GM12875 (cell line): ENCODE data around the gene KLRG1.

ENCODE experiments used
- H3K4me3 ChIP-seq: one replicate; pipeline ENCODE4 v1.5.1; 2011; ENCODE audit warnings: low read depth, low read length, control low read depth
- CTCF ChIP-seq: IDR thresholded peaks from 2 replicates; pipeline ENCODE4 v1.5.1; 2011; ENCODE audit warnings: low read depth, mild to moderate bottlenecking, control low read depth, inconsistent platforms, low read length, moderate library complexity, borderline replicate concordance; ENCODE audit not compliant: insufficient read depth

Gene KLRG1

GRCh38 chr12:8980137-8980536 is 9.2 kb upstream of the KLRG1 start:
- H3K4me3 ChIP-seq, result no peak overlapping the region
- TF ChIP-seq CTCF, result no peak

GRCh38 chr12:8985213-8985754 is 4.1 kb upstream of the KLRG1 start:
- TF ChIP-seq CTCF, result no peak
- H3K4me3 ChIP-seq, result no peak overlapping the region

GRCh38 chr12:8987163-8987562 is 2.2 kb upstream of the KLRG1 start:
- TF ChIP-seq CTCF, result no peak
- H3K4me3 ChIP-seq, result no peak overlapping the region

- no peak overlapping the region for H3K4me3 ChIP-seq
- TF ChIP-seq CTCF, result no peak
Observed at GRCh38 chr12:8987685-8988084, 1.7 kb upstream of the KLRG1 start.

- no peak for TF ChIP-seq CTCF
- H3K4me3 ChIP-seq, result no peak overlapping the region
Observed at GRCh38 chr12:8991371-8992345, 2.3 kb downstream of the KLRG1 start.

- no peak for TF ChIP-seq CTCF
- no peak overlapping the region for H3K4me3 ChIP-seq
Observed at GRCh38 chr12:8993827-8994226, 4.5 kb downstream of the KLRG1 start.
